H1 (cell line): ENCODE results near the gene OTUB1. TPM values are rescaled to one million over a fixed set of nuclear protein-coding genes. Genes with fewer than 3 reads are reported as not detected.

Source experiments
- CTCF ChIA-PET: fragments of 300-600 bp; sonication (Branson Sonifier 250); formaldehyde crosslinking; loops from one replicate; lab custom pipeline; 2021; ENCODE audit not compliant: partially characterized antibody; lab: Charles Lee
- POLR2A ChIA-PET: fragments of 300-600 bp; sonication (Branson Sonifier 250); formaldehyde crosslinking; loops from one replicate; lab custom pipeline; 2021; ENCODE audit warnings: inconsistent platforms; ENCODE audit not compliant: partially characterized antibody; lab: Charles Lee
- DNase-seq, 2 experiments: peaks; one replicate each; pipeline versions ENCODE4 v3.0.0 to v3.0.0-alpha.2; 2010 to 2022; ENCODE audit warnings: low spot score in 2 of 2, low read depth in 1 of 2, mixed read lengths in 1 of 2
- FAIRE-seq: peaks from 2 replicates; lab custom pipeline; 2011; peaks lifted over from hg19 to GRCh38; lab: Jason Lieb, UNC
- H2AFZ ChIP-seq: 2 replicates; pipeline ENCODE4 v1.8.1; 2012; ENCODE audit warnings: low read length, inconsistent platforms
- H2AK5ac ChIP-seq: 2 replicates; pipeline ENCODE4 v1.6.1; 2013; ENCODE audit warnings: low read depth, low read length
- H2BK120ac ChIP-seq: replicated peaks from 2 replicates; pipeline ENCODE3; 2013; ENCODE audit warnings: low read depth, low read length, inconsistent platforms
- H2BK12ac ChIP-seq: 2 replicates; pipeline ENCODE4 v1.6.1; 2013; ENCODE audit warnings: low read depth, low read length
- H2BK15ac ChIP-seq: 2 replicates; pipeline ENCODE4 v1.6.1; 2013; ENCODE audit warnings: low read length
- H2BK20ac ChIP-seq: 2 replicates; pipeline ENCODE4 v1.6.1; 2013; ENCODE audit warnings: low read length
- H2BK5ac ChIP-seq: 2 replicates; pipeline ENCODE4 v1.6.1; 2013; ENCODE audit warnings: low read depth, low read length
- H3K14ac ChIP-seq: 2 replicates; pipeline ENCODE4 v1.6.1; 2013; ENCODE audit warnings: inconsistent platforms; ENCODE audit not compliant: insufficient read length
- H3K18ac ChIP-seq: 2 replicates; pipeline ENCODE4 v1.6.1; 2013; ENCODE audit warnings: low read length; ENCODE audit errors: extremely low read depth
- H3K23ac ChIP-seq: 2 replicates; pipeline ENCODE4 v1.6.1; 2013; ENCODE audit warnings: inconsistent platforms; ENCODE audit not compliant: insufficient read length
- H3K23me2 ChIP-seq: 2 replicates; pipeline ENCODE4 v1.6.1; 2013; ENCODE audit warnings: low read depth, low read length
- H3K27ac ChIP-seq: 2 replicates; pipeline ENCODE4 v1.6.1; 2011; ENCODE audit warnings: low read depth, low read length, inconsistent platforms
- H3K27me3 ChIP-seq, 4 experiments: replicated peaks in 1 of 4; 1 replicate in 1 of 4; 2 replicates in 3 of 4; pipeline versions ENCODE4 v1.6.1 to v1.8.1; 2011 to 2013; ENCODE audit warnings: low read length in 3 of 4, mild to moderate bottlenecking in 3 of 4, inconsistent platforms in 2 of 4, mixed read lengths in 2 of 4, moderate library complexity in 1 of 4; ENCODE audit not compliant: control insufficient read depth in 3 of 4, insufficient read depth in 3 of 4; ENCODE audit errors: extremely low read depth in 1 of 4
- H3K36me3 ChIP-seq, 4 experiments: 2 replicates each; pipeline versions ENCODE4 v1.6.1 to v1.8.1; 2011 to 2013; ENCODE audit warnings: mild to moderate bottlenecking in 4 of 4, low read length in 3 of 4, moderate library complexity in 2 of 4, control low read depth in 1 of 4, inconsistent platforms in 1 of 4; ENCODE audit not compliant: insufficient read depth in 4 of 4, control insufficient read depth in 2 of 4
- H3K4ac ChIP-seq: replicated peaks from 2 replicates; pipeline ENCODE3; 2013; ENCODE audit warnings: low read length, low read depth, mixed read lengths, inconsistent platforms; ENCODE audit not compliant: insufficient read length
- H3K4me1 ChIP-seq, 4 experiments: replicated peaks in 1 of 4; 1 replicate in 1 of 4; 2 replicates in 3 of 4; pipeline versions ENCODE4 v1.6.1 to v1.8.1; 2011 to 2013; ENCODE audit warnings: low read length in 3 of 4, inconsistent platforms in 2 of 4, mixed read lengths in 1 of 4; ENCODE audit not compliant: insufficient read depth in 4 of 4, control insufficient read depth in 3 of 4
- H3K4me2 ChIP-seq, 2 experiments: 2 replicates each; pipeline versions ENCODE4 v1.6.1 to v1.8.1; 2011 to 2013; ENCODE audit warnings: low read depth in 2 of 2, low read length in 2 of 2, control low read depth in 1 of 2, inconsistent platforms in 1 of 2, mild to moderate bottlenecking in 1 of 2; ENCODE audit not compliant: insufficient read depth in 1 of 2
- H3K4me3 ChIP-seq, 4 experiments: fragments of 200-600, 300-600 bp in 1 of 4; sonication (generic), shearing (Covaris generic), sonication (Bioruptor Twin) in 1 of 4; 2 replicates each; pipeline versions ENCODE4 v1.5.1 to v1.8.1; 2011 to 2016; ENCODE audit warnings: low read length in 4 of 4, low read depth in 3 of 4, control low read depth in 2 of 4, inconsistent platforms in 2 of 4, mild to moderate bottlenecking in 2 of 4, mixed read lengths in 1 of 4, moderate library complexity in 1 of 4; ENCODE audit not compliant: insufficient read depth in 2 of 4; ENCODE audit errors: extremely low read depth in 1 of 4
- H3K56ac ChIP-seq: replicated peaks from 2 replicates; pipeline ENCODE3; 2013; ENCODE audit warnings: low read depth, mild to moderate bottlenecking, mixed read lengths, low read length, inconsistent platforms; ENCODE audit not compliant: insufficient read length
- H3K79me1 ChIP-seq: 2 replicates; pipeline ENCODE4 v1.6.1; 2013; ENCODE audit warnings: low read depth, low read length, control low read depth
- H3K79me2 ChIP-seq, 2 experiments: 2 replicates each; pipeline versions ENCODE4 v1.6.1 to v1.8.1; 2012 to 2013; ENCODE audit warnings: low read length in 2 of 2, mild to moderate bottlenecking in 2 of 2, inconsistent platforms in 1 of 2; ENCODE audit not compliant: insufficient read depth in 2 of 2, control insufficient read depth in 1 of 2
- H3K9ac ChIP-seq, 4 experiments: replicated peaks in 1 of 4; 1 replicate in 1 of 4; 2 replicates in 3 of 4; pipeline versions ENCODE4 v1.6.1 to v1.8.1; 2011 to 2013; ENCODE audit warnings: low read depth in 3 of 4, low read length in 3 of 4, control low read depth in 2 of 4, mild to moderate bottlenecking in 2 of 4, moderate library complexity in 2 of 4, inconsistent platforms in 1 of 4; ENCODE audit errors: extremely low read depth in 1 of 4
- H3K9me3 ChIP-seq, 2 experiments: 2 replicates each; pipeline versions ENCODE4 v1.6.1 to v1.8.1; 2012 to 2013; ENCODE audit warnings: mild to moderate bottlenecking in 2 of 2, moderate library complexity in 2 of 2, control low read depth in 1 of 2, inconsistent platforms in 1 of 2, low read depth in 1 of 2, low read length in 1 of 2, mixed read lengths in 1 of 2; ENCODE audit not compliant: insufficient read depth in 2 of 2
- H4K20me1 ChIP-seq, 2 experiments: replicated peaks in 1 of 2; 2 replicates each; pipeline versions ENCODE3 to v1.8.1; 2011 to 2013; ENCODE audit warnings: inconsistent platforms in 2 of 2, low read length in 2 of 2, mild to moderate bottlenecking in 1 of 2; ENCODE audit not compliant: insufficient read depth in 2 of 2, control insufficient read depth in 1 of 2
- H4K5ac ChIP-seq: 2 replicates; pipeline ENCODE4 v1.6.1; 2013; ENCODE audit warnings: low read length, low read depth, mixed read lengths, inconsistent platforms; ENCODE audit not compliant: insufficient read length
- H4K8ac ChIP-seq: 2 replicates; pipeline ENCODE4 v1.8.0; 2013; ENCODE audit warnings: mild to moderate bottlenecking, moderate library complexity, low read length, inconsistent platforms; ENCODE audit not compliant: insufficient read depth; ENCODE audit errors: extremely low read depth
- H4K91ac ChIP-seq: replicated peaks from 2 replicates; pipeline ENCODE3; 2013; ENCODE audit warnings: low read length, mixed read lengths, inconsistent platforms; ENCODE audit not compliant: insufficient read length
- SP1 ChIP-seq: IDR thresholded peaks from 2 replicates; pipeline ENCODE4 v1.6.1; 2011; ENCODE audit warnings: low read depth, low read length
- WGBS, 2 experiments: shearing (Covaris generic) in 1 of 2; methylation state at CpG; one replicate each; pipeline versions ENCODE4 v1.1.6 to v1.1.7; 2013 to 2015; ENCODE audit warnings: low lambda C conversion rate in 2 of 2, mixed read lengths in 2 of 2, inconsistent platforms in 1 of 2, low coverage in 1 of 2, missing lambda C conversion rate in 1 of 2; ENCODE audit not compliant: insufficient replicate concordance in 2 of 2, insufficient coverage in 1 of 2, insufficient read length in 1 of 2; ENCODE audit errors: extremely low coverage in 1 of 2, missing lambda C conversion rate in 1 of 2; 5-methylcytosine and 5-hydroxymethylcytosine counted together
- polyA plus RNA-seq, 7 experiments: library from polyadenylated mRNA; depleted of rRNA in 3 of 7; stranded (reverse) in 5 of 7; unstranded in 2 of 7; fragments of >200 nt in 5 of 7; fragments of 200-250 nt in 2 of 7; gene quantifications; 1 replicate in 5 of 7; 2 replicates in 1 of 7; 4 replicates in 1 of 7; pipeline versions ENCODE4 v1.2.1 to v1.2.3, GENCODE V29; 2011 to 2013; ENCODE audit warnings: missing spikeins in 2 of 7, mixed read lengths in 2 of 7
- total RNA-seq: library from RNA; stranded (reverse); fragmentation: NEBNext Ultra II Directional; extraction: Animal tissue kit (Norgen Biotek cat#: 25700); gene quantifications from 2 replicates; pipeline ENCODE4 v1.2.1, GENCODE V29; 2021

Gene OTUB1
- total and polyA plus RNA-seq, 2 of the 8 experiments (the other 6 are each of a cell fraction or from before 2014, with no cell fraction given): 110 to 274 TPM

DNA sequence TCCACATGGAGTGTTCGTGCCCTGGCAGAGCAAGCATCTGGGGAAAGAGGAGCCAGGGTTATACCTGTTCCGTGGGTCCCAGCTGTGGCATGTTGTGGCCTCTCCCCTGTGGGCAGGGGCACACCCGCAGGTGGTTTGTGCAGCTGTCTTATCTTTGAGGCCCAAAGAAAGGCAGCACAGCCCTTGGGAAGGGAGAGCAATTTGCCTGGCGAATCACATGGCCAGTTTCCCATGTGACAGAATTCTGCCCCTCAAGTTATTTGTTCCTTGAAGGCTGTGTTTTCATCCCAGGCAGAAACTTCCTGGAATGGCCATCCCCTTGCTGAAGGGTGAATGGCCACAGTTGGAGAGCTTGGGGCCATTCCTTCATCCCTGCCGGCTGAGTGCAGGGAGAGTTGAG is 28.2 kb upstream of the OTUB1 start:
- Histone ChIP-seq H4K20me1 (peaks cover 1 to 3% of the 10 kb centered on the region in 2 experiments), H2BK5ac (no peak overlapping the region), H4K8ac (no peak overlapping the region), H3K14ac (no peak overlapping the region), H3K23ac (no peak overlapping the region), H3K36me3 (peaks cover 9 to 23% (median 14%) of the 10 kb centered on the region in 4 experiments; a peak in 7 of 8 replicates), H3K4me2 (no peak overlapping the region), H2BK12ac (no peak overlapping the region), H4K5ac (no peak overlapping the region), H3K9me3 (no peaks in the 10 kb centered on the region), H3K79me1 (no peaks in the 10 kb centered on the region), H3K4me3 (no peak overlapping the region), H3K27ac (no peak overlapping the region), H2BK15ac (no peak overlapping the region), H3K79me2 (no peaks in the 10 kb centered on the region), H3K27me3 (no peaks in the 10 kb centered on the region), H2AFZ (no peak overlapping the region), H2BK20ac (no peak overlapping the region), H3K4ac (no peak overlapping the region), H3K4me1 (no peaks in the 10 kb centered on the region; a peak in 1 of 7 replicates), H4K91ac (no peak overlapping the region), H3K23me2 (no peaks in the 10 kb centered on the region), H2AK5ac (no peak overlapping the region), H3K9ac (no peak overlapping the region), H3K18ac (no peak overlapping the region), H3K56ac (no peak overlapping the region), H2BK120ac (no peak overlapping the region)
- FAIRE-seq (no peak), DNase-seq (no peak)
- CTCF ChIA-PET: interaction anchor here (0.6 to 1.7 kb wide), 13 partner anchors 10 to 191 kb away, joined by 3 to 12 read pairs (median 4); no protein-coding TSS in a partner anchor
- WGBS, 2 experiments: 92% methylated on average over 5 of the region's 5 CpGs; no CpG with 5 or more reads in 1 of the 2 experiments
- POLR2A ChIA-PET: interaction anchor here (0.9 to 1.8 kb wide), 6 partner anchors 9 to 33 kb away, joined by 3 to 9 read pairs (median 4); partner anchors contain the start of gene COX8A
- TF ChIP-seq SP1: no peak
